SK-N-SH (cell line): Measurements from ENCODE around the gene GDAP2. TPM values are rescaled to one million over a fixed set of nuclear protein-coding genes. Genes with fewer than 3 reads are reported as not detected.

Experiments
- CTCF ChIA-PET: fragments of 300-600, 350-600 bp; formaldehyde crosslinking; extraction: SDS; loops from one replicate; lab custom pipeline; 2021; lab: Yijun Ruan, JAX
- POLR2A ChIA-PET: fragments of 350-600 bp; sonication (Branson Sonifier 250); formaldehyde crosslinking; extraction: SDS; loops from one replicate; lab custom pipeline; 2020; ENCODE audit warnings: antibody characterized with exemption, inconsistent platforms; lab: Yijun Ruan, JAX
- DNase-seq: peaks from one replicate; pipeline ENCODE4 v3.0.0; 2012
- H2AFZ ChIP-seq: fragments of 200-600 bp; sonication (generic); 2 replicates; pipeline ENCODE4 v1.8.1; 2016; ENCODE audit warnings: antibody characterized with exemption, mild to moderate bottlenecking, low read depth
- H3F3A ChIP-seq: fragments of 200-600 bp; sonication (generic); replicated peaks from 2 replicates; pipeline ENCODE3; 2016; ENCODE audit warnings: antibody characterized with exemption, mild to moderate bottlenecking; ENCODE audit not compliant: insufficient read depth
- H3K27ac ChIP-seq, 2 experiments: fragments of 200-500 bp in 1 of 2; fragments of 200-600 bp in 1 of 2; sonication (Bioruptor generic) in 1 of 2; sonication (generic), shearing (Covaris generic) in 1 of 2; 2 replicates each; pipeline versions ENCODE4 v1.5.1 to v1.6.1; 2014 to 2016; ENCODE audit warnings: low read depth in 2 of 2, inconsistent platforms in 1 of 2, low read length in 1 of 2, mild to moderate bottlenecking in 1 of 2, mixed read lengths in 1 of 2
- H3K27me3 ChIP-seq: fragments of 200-600 bp; sonication (generic), shearing (Covaris generic); 2 replicates; pipeline ENCODE4 v1.6.1; 2016; ENCODE audit warnings: mixed run types; ENCODE audit not compliant: insufficient read depth
- H3K36me3 ChIP-seq, 2 experiments: fragments of 200-500 bp in 1 of 2; fragments of 200-600 bp in 1 of 2; sonication (Bioruptor generic) in 1 of 2; sonication (generic) in 1 of 2; replicated peaks in 1 of 2; 2 replicates each; pipeline versions ENCODE3 to v1.5.1; 2014 to 2016; ENCODE audit warnings: low read length in 1 of 2, mild to moderate bottlenecking in 1 of 2; ENCODE audit not compliant: insufficient read depth in 2 of 2, control insufficient read depth in 1 of 2
- H3K4me1 ChIP-seq, 2 experiments: fragments of 200-500 bp in 1 of 2; fragments of 200-600 bp in 1 of 2; sonication (Bioruptor generic) in 1 of 2; sonication (generic), shearing (Covaris generic) in 1 of 2; 2 replicates each; pipeline versions ENCODE4 v1.5.1 to v1.6.1; 2014 to 2016; ENCODE audit warnings: low read depth in 1 of 2, low read length in 1 of 2, mixed run types in 1 of 2; ENCODE audit not compliant: insufficient read depth in 2 of 2, control insufficient read depth in 1 of 2
- H3K4me2 ChIP-seq: fragments of 200-600 bp; sonication (generic), shearing (Covaris generic); 2 replicates; pipeline ENCODE4 v1.6.1; 2017; ENCODE audit warnings: mixed run types
- H3K4me3 ChIP-seq, 2 experiments: fragments of 200-500 bp in 1 of 2; fragments of 200-600 bp in 1 of 2; sonication (Bioruptor generic) in 1 of 2; sonication (generic), shearing (Covaris generic) in 1 of 2; 2 replicates each; pipeline versions ENCODE4 v1.5.1 to v1.8.1; 2014 to 2016; ENCODE audit warnings: low read depth in 2 of 2, inconsistent platforms in 1 of 2, low read length in 1 of 2, mild to moderate bottlenecking in 1 of 2, mixed read lengths in 1 of 2, moderate library complexity in 1 of 2
- H3K79me2 ChIP-seq: fragments of 200-600 bp; sonication (generic); 2 replicates; pipeline ENCODE4 v1.8.1; 2017; ENCODE audit warnings: mild to moderate bottlenecking; ENCODE audit not compliant: insufficient read depth
- H3K9ac ChIP-seq: fragments of 200-600 bp; sonication (generic); 2 replicates; pipeline ENCODE4 v1.6.1; 2017; ENCODE audit warnings: mixed run types
- H3K9me2 ChIP-seq: fragments of 200-600 bp; sonication (generic); 2 replicates; pipeline ENCODE4 v1.6.1; 2017; ENCODE audit warnings: mixed run types
- H3K9me3 ChIP-seq: fragments of 200-600 bp; sonication (generic); 2 replicates; pipeline ENCODE4 v1.6.1; 2017; ENCODE audit warnings: mixed run types, mild to moderate bottlenecking, moderate library complexity
- H4K20me1 ChIP-seq: fragments of 200-600 bp; sonication (generic); 2 replicates; pipeline ENCODE4 v1.6.1; 2017; ENCODE audit warnings: mild to moderate bottlenecking, mixed run types; ENCODE audit not compliant: insufficient read depth
- CHD2 ChIP-seq: fragments of 150-350 bp; IDR thresholded peaks from 2 replicates; pipeline ENCODE4 v1.6.1; 2018; ENCODE audit warnings: low read length; ENCODE audit not compliant: partially characterized antibody
- ELF1 ChIP-seq: IDR thresholded peaks from 2 replicates; pipeline ENCODE4 v1.4.0; 2012
- EP300 ChIP-seq, 2 experiments: IDR thresholded peaks; 2 replicates each; pipeline versions ENCODE4 v1.4.0 to v1.6.1; 2012; ENCODE audit warnings: borderline replicate concordance in 1 of 2, low read depth in 1 of 2, low read length in 1 of 2
- FOSL2 ChIP-seq: IDR thresholded peaks from 2 replicates; pipeline ENCODE4 v1.4.0; 2012; ENCODE audit warnings: low read depth, mild to moderate bottlenecking, moderate library complexity, borderline replicate concordance
- FOXJ3 ChIP-seq: sonication (generic); formaldehyde crosslinking; IDR thresholded peaks from 2 replicates; pipeline ENCODE4 v1.5.1; 2020; ENCODE audit warnings: mild to moderate bottlenecking, missing genetic modification reagents
- FOXM1 ChIP-seq: IDR thresholded peaks from 2 replicates; pipeline ENCODE4 v1.4.0; 2012; ENCODE audit warnings: low read depth, mild to moderate bottlenecking
- GABPA ChIP-seq: IDR thresholded peaks from 2 replicates; pipeline ENCODE4 v1.4.0; 2012; ENCODE audit warnings: low read depth, mild to moderate bottlenecking
- GATA2 ChIP-seq: sonication (generic); formaldehyde crosslinking; IDR thresholded peaks from 2 replicates; pipeline ENCODE4 v1.5.0; 2020; ENCODE audit warnings: mild to moderate bottlenecking, missing genetic modification reagents
- MXI1 ChIP-seq: IDR thresholded peaks from 2 replicates; pipeline ENCODE4 v1.6.1; 2012; ENCODE audit warnings: mild to moderate bottlenecking, low read depth, low read length, improper control_type of control experiment
- NRF1 ChIP-seq: IDR thresholded peaks from 2 replicates; pipeline ENCODE4 v1.6.1; 2012; ENCODE audit warnings: low read depth, mild to moderate bottlenecking, low read length
- POLR2AphosphoS5 ChIP-seq: IDR thresholded peaks from 2 replicates; pipeline ENCODE4 v1.6.1; 2012; ENCODE audit warnings: low read depth, low read length
- RXRA ChIP-seq: IDR thresholded peaks from 2 replicates; pipeline ENCODE4 v1.4.0; 2012; ENCODE audit warnings: low read depth, mild to moderate bottlenecking, borderline replicate concordance
- SIN3A ChIP-seq: IDR thresholded peaks from 2 replicates; pipeline ENCODE4 v1.6.1; 2012; ENCODE audit warnings: low read depth, mild to moderate bottlenecking, low read length, moderate library complexity, borderline replicate concordance
- SMC3 ChIP-seq: IDR thresholded peaks from 2 replicates; pipeline ENCODE4 v1.6.1; 2012; ENCODE audit warnings: low read depth, low read length, improper control_type of control experiment
- TAF1 ChIP-seq: IDR thresholded peaks from 2 replicates; pipeline ENCODE4 v1.6.1; 2012; ENCODE audit warnings: low read depth, mild to moderate bottlenecking, low read length, moderate library complexity, borderline replicate concordance
- WGBS: methylation state at CpG from one replicate; pipeline ENCODE4 v1.1.6; 2017; ENCODE audit warnings: low lambda C conversion rate; 5-methylcytosine and 5-hydroxymethylcytosine counted together
- polyA plus RNA-seq, 3 experiments: library from polyadenylated mRNA; depleted of rRNA; stranded (reverse); fragments of >200 nt; gene quantifications; 2 replicates each; pipeline ENCODE4 v1.2.3, GENCODE V29; 2012
- TF ChIP-seq, protein P1 (sequence below): IDR thresholded peaks from 2 replicates; pipeline ENCODE4 v1.6.1; 2012; ENCODE audit warnings: mild to moderate bottlenecking, low read depth, low read length, moderate library complexity
- TF ChIP-seq, protein P2 (sequence below): IDR thresholded peaks from 2 replicates; pipeline ENCODE4 v1.4.0; 2012; ENCODE audit warnings: low read depth, borderline replicate concordance
- TF ChIP-seq, protein P3 (sequence below): IDR thresholded peaks from 2 replicates; pipeline ENCODE4 v1.4.0; 2012; ENCODE audit warnings: low read depth
- TF ChIP-seq, protein P4 (sequence below): IDR thresholded peaks from 2 replicates; pipeline ENCODE4; 2012
- TF ChIP-seq, protein P5 (sequence below): fragments of 200-600 bp; sonication (generic); IDR thresholded peaks from 2 replicates; pipeline ENCODE4 v1.6.1; 2017; ENCODE audit warnings: antibody characterized with exemption, mild to moderate bottlenecking, moderate library complexity

GDAP2 gene
- polyA plus RNA-seq, 1 of the 3 experiments (the other 2 are of a cell fraction), result 5.6 TPM

DNA sequence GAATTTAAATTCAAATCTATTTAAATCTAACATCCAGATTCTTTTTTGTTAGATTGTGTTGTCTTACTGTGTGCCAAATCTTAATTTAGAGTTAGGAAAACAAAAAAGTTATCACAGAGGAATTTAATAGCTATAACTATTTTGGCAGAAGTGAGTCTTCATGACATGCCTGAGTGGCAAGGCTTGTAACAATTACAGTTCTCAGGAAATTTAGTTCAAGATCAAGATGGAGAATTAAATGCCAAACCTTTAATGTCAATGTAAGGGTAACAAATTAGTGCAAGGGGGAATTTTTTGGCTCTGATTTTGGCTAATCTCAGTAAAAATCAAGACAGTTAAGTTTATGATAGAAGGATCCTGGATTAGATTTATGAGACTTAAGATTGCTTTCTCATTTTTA is 58.4 kb downstream of the GDAP2 start:
- H3K4me3 ChIP-seq, result no peak overlapping the region
- H3K36me3 ChIP-seq, result peaks cover 67 to 78% of the 10 kb centered on the region in 2 experiments

DNA sequence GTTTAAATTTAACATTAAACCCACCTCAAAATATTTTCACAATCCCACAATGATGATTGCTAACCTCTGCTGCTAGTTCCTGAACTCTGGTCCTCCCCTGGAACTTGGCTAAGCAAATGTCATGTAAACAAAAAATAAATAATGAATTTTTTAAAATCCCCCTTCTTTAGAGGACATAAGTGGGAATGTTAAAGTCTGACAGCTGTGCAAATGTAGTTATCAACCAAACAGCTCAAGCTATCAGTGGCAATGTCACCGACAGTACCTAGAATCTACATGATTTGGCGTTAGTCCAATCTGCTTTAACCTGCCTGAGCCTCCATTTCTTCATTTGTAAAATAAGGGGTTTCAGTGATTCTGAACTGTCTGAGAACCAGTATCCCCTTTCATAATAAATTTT is 67.7 kb downstream of the GDAP2 start:
- H2AFZ ChIP-seq, result no peak overlapping the region
- no peaks in the 10 kb centered on the region for H3F3A ChIP-seq
- no peak for DNase-seq
- no peak overlapping the region for H3K4me2 ChIP-seq
- no peak overlapping the region for H3K9ac ChIP-seq
- 88% methylated on average over 2 of the region's 2 CpGs for WGBS
- ChIA-PET CTCF (interaction anchor here (0.6 to 2.1 kb wide), 5 partner anchors 13 to 107 kb away, joined by 3 to 6 read pairs (median 3); no protein-coding TSS in a partner anchor), POLR2A (no interaction called here)
- no peaks in the 10 kb centered on the region for H3K79me2 ChIP-seq
- H4K20me1 ChIP-seq, result no peaks in the 10 kb centered on the region
- no peaks in the 10 kb centered on the region for H3K9me2 ChIP-seq
- no peaks in the 10 kb centered on the region; a peak in 1 of 4 replicates for H3K4me1 ChIP-seq
- no peak overlapping the region for H3K4me3 ChIP-seq
- H3K27ac ChIP-seq, result no peak overlapping the region; a peak in 1 of 4 replicates
- H3K9me3 ChIP-seq, result no peaks in the 10 kb centered on the region
- no peaks in the 10 kb centered on the region for H3K27me3 ChIP-seq
- peaks cover 33 to 37% of the 10 kb centered on the region in 2 experiments for H3K36me3 ChIP-seq
- no peak for TF ChIP-seq NRF1
- no peak for TF ChIP-seq FOXM1
- TF ChIP-seq, protein P1, sequence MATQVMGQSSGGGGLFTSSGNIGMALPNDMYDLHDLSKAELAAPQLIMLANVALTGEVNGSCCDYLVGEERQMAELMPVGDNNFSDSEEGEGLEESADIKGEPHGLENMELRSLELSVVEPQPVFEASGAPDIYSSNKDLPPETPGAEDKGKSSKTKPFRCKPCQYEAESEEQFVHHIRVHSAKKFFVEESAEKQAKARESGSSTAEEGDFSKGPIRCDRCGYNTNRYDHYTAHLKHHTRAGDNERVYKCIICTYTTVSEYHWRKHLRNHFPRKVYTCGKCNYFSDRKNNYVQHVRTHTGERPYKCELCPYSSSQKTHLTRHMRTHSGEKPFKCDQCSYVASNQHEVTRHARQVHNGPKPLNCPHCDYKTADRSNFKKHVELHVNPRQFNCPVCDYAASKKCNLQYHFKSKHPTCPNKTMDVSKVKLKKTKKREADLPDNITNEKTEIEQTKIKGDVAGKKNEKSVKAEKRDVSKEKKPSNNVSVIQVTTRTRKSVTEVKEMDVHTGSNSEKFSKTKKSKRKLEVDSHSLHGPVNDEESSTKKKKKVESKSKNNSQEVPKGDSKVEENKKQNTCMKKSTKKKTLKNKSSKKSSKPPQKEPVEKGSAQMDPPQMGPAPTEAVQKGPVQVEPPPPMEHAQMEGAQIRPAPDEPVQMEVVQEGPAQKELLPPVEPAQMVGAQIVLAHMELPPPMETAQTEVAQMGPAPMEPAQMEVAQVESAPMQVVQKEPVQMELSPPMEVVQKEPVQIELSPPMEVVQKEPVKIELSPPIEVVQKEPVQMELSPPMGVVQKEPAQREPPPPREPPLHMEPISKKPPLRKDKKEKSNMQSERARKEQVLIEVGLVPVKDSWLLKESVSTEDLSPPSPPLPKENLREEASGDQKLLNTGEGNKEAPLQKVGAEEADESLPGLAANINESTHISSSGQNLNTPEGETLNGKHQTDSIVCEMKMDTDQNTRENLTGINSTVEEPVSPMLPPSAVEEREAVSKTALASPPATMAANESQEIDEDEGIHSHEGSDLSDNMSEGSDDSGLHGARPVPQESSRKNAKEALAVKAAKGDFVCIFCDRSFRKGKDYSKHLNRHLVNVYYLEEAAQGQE, result no peak
- TF ChIP-seq, protein P2, sequence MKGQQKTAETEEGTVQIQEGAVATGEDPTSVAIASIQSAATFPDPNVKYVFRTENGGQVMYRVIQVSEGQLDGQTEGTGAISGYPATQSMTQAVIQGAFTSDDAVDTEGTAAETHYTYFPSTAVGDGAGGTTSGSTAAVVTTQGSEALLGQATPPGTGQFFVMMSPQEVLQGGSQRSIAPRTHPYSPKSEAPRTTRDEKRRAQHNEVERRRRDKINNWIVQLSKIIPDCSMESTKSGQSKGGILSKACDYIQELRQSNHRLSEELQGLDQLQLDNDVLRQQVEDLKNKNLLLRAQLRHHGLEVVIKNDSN, result no peak
- TF ChIP-seq, protein P3, sequence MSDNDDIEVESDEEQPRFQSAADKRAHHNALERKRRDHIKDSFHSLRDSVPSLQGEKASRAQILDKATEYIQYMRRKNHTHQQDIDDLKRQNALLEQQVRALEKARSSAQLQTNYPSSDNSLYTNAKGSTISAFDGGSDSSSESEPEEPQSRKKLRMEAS, result no peak
- no peak for TF ChIP-seq EP300 (IDR thresholded peaks at IDR 0.05; ENCODE audit: borderline replicate concordance in 1 of 2, low read depth in 1 of 2, low read length in 1 of 2)
- no peak for TF ChIP-seq POLR2AphosphoS5
- TF ChIP-seq MXI1, result no peak
- TF ChIP-seq, protein P4, sequence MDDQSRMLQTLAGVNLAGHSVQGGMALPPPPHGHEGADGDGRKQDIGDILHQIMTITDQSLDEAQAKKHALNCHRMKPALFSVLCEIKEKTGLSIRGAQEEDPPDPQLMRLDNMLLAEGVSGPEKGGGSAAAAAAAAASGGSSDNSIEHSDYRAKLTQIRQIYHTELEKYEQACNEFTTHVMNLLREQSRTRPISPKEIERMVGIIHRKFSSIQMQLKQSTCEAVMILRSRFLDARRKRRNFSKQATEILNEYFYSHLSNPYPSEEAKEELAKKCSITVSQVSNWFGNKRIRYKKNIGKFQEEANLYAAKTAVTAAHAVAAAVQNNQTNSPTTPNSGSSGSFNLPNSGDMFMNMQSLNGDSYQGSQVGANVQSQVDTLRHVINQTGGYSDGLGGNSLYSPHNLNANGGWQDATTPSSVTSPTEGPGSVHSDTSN, result no peak
- no peak for TF ChIP-seq GABPA

More for the DNA sequence above, 58.4 kb downstream of the GDAP2 start:
- ChIA-PET POLR2A (no interaction called here), CTCF (interaction anchor here (1.2 kb wide), 1 partner anchor 25 kb away, joined by 3 read pairs; no protein-coding TSS in a partner anchor)
- Histone ChIP-seq H3F3A (no peaks in the 10 kb centered on the region), H3K4me1 (no peaks in the 10 kb centered on the region), H4K20me1 (no peaks in the 10 kb centered on the region), H2AFZ (no peak overlapping the region), H3K27ac (no peak overlapping the region), H3K9me3 (no peaks in the 10 kb centered on the region), H3K79me2 (no peaks in the 10 kb centered on the region), H3K9ac (no peak overlapping the region), H3K4me2 (no peak overlapping the region), H3K9me2 (no peaks in the 10 kb centered on the region), H3K27me3 (no peaks in the 10 kb centered on the region)
- TF ChIP-seq SMC3 (no peak), ELF1 (no peak), CHD2 (no peak), GATA2 (CRISPR knock-in tag) (no peak), RXRA (no peak), FOXM1 (no peak), TAF1 (no peak), FOXJ3 (CRISPR knock-in tag) (no peak), GABPA (no peak), SIN3A (no peak), POLR2AphosphoS5 (no peak), FOSL2 (no peak), EP300 (IDR thresholded peaks at IDR 0.05; ENCODE audit: borderline replicate concordance in 1 of 2, low read depth in 1 of 2, low read length in 1 of 2) (no peak), NRF1 (no peak)
- TF ChIP-seq, protein P2, result no peak
- TF ChIP-seq, protein P5, sequence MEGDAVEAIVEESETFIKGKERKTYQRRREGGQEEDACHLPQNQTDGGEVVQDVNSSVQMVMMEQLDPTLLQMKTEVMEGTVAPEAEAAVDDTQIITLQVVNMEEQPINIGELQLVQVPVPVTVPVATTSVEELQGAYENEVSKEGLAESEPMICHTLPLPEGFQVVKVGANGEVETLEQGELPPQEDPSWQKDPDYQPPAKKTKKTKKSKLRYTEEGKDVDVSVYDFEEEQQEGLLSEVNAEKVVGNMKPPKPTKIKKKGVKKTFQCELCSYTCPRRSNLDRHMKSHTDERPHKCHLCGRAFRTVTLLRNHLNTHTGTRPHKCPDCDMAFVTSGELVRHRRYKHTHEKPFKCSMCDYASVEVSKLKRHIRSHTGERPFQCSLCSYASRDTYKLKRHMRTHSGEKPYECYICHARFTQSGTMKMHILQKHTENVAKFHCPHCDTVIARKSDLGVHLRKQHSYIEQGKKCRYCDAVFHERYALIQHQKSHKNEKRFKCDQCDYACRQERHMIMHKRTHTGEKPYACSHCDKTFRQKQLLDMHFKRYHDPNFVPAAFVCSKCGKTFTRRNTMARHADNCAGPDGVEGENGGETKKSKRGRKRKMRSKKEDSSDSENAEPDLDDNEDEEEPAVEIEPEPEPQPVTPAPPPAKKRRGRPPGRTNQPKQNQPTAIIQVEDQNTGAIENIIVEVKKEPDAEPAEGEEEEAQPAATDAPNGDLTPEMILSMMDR, result no peak
- DNase-seq, result no peak
